Liver (tissue), 3 donors: ENCODE results near the gene CCSAP.

Experiments used
- EGR1 ChIP-seq, 2 donors: IDR thresholded peaks; 2 replicates each; pipeline ENCODE4 v1.6.1; 2016 to 2018; ENCODE audit warnings: antibody characterized with exemption in 2 of 2, low read depth in 2 of 2
- FOXA1 ChIP-seq: IDR thresholded peaks from 2 replicates; pipeline ENCODE4 v1.6.1; 2016; ENCODE audit warnings: antibody characterized with exemption
- GABPA ChIP-seq, 2 donors: IDR thresholded peaks in 1 of 2; conservative IDR thresholded peaks in 1 of 2; 2 replicates each; pipeline ENCODE4 v1.6.1; 2016; ENCODE audit warnings: antibody characterized with exemption in 2 of 2, mild to moderate bottlenecking in 1 of 2, moderate library complexity in 1 of 2
- JUND ChIP-seq, 2 donors: IDR thresholded peaks; 2 replicates each; pipeline ENCODE4 v1.6.1; 2016; ENCODE audit warnings: antibody characterized with exemption in 2 of 2
- RAD21 ChIP-seq, 2 donors: IDR thresholded peaks; 2 replicates each; pipeline ENCODE4 v1.6.1; 2016; ENCODE audit warnings: antibody characterized with exemption in 2 of 2, mild to moderate bottlenecking in 2 of 2
- RXRA ChIP-seq, 2 donors: IDR thresholded peaks; 2 replicates each; pipeline ENCODE4 v1.6.1; 2017 to 2018; ENCODE audit warnings: antibody characterized with exemption in 2 of 2, mild to moderate bottlenecking in 1 of 2
- SP1 ChIP-seq: IDR thresholded peaks from 2 replicates; pipeline ENCODE4 v1.6.1; 2018; ENCODE audit warnings: antibody characterized with exemption, mild to moderate bottlenecking
- TAF1 ChIP-seq: conservative IDR thresholded peaks from 2 replicates; pipeline ENCODE4 v1.6.1; 2016; ENCODE audit warnings: antibody characterized with exemption, mild to moderate bottlenecking
- YY1 ChIP-seq: IDR thresholded peaks from 2 replicates; pipeline ENCODE4 v1.6.1; 2016; ENCODE audit warnings: antibody characterized with exemption, mild to moderate bottlenecking
- TF ChIP-seq, protein P1 (sequence below): fragments of 150-350 bp; IDR thresholded peaks from 2 replicates; pipeline ENCODE4 v1.5.1; 2017; ENCODE audit warnings: improper control_type of control experiment, low read depth, low read length; ENCODE audit not compliant: missing input control
- TF ChIP-seq, protein P2 (sequence below): IDR thresholded peaks from 2 replicates; pipeline ENCODE4 v1.6.1; 2016; ENCODE audit warnings: antibody characterized with exemption
- TF ChIP-seq, protein P3 (sequence below): IDR thresholded peaks from 2 replicates; pipeline ENCODE4 v1.6.1; 2016; ENCODE audit warnings: antibody characterized with exemption
- TF ChIP-seq, protein P4 (sequence below): IDR thresholded peaks from 2 replicates; pipeline ENCODE4 v1.6.1; 2016; ENCODE audit warnings: antibody characterized with exemption, mild to moderate bottlenecking
- donor health status: healthy.
- donor health status: healthy.

DNA sequence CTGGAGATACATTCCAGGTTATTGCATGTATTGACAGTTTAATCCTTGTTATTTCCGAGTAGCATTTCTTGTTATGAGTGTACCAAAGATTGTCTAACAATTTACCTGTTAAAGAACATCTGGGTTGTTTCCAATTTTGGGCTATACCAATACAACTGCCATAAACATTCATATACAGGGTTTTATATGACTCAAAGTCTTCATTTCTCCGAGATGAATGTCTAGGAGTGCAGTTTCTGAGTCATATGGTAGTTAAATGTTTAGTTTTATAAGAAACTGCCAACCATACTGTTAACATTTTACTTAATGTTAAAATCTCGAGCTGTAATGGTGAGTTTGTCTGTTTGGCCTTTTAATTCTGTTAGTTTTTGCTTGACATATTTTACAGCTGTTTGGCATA, 61.9 kb downstream of the CCSAP start:
- TF ChIP-seq RXRA (IDR thresholded peaks at IDR 0.05) (no peak), YY1 (no peak), JUND (IDR thresholded peaks at IDR 0.05) (no peak), RAD21 (IDR thresholded peaks at IDR 0.05) (no peak), GABPA (IDR thresholded peaks at IDR 0.05 in 1 of 2, conservative IDR thresholded peaks at IDR 0.05 in 1 of 2) (no peak), TAF1 (no peak), SP1 (no peak), FOXA1 (no peak), EGR1 (IDR thresholded peaks at IDR 0.05; ENCODE audit: low read depth in 2 of 2) (no peak)
- TF ChIP-seq, protein P1, sequence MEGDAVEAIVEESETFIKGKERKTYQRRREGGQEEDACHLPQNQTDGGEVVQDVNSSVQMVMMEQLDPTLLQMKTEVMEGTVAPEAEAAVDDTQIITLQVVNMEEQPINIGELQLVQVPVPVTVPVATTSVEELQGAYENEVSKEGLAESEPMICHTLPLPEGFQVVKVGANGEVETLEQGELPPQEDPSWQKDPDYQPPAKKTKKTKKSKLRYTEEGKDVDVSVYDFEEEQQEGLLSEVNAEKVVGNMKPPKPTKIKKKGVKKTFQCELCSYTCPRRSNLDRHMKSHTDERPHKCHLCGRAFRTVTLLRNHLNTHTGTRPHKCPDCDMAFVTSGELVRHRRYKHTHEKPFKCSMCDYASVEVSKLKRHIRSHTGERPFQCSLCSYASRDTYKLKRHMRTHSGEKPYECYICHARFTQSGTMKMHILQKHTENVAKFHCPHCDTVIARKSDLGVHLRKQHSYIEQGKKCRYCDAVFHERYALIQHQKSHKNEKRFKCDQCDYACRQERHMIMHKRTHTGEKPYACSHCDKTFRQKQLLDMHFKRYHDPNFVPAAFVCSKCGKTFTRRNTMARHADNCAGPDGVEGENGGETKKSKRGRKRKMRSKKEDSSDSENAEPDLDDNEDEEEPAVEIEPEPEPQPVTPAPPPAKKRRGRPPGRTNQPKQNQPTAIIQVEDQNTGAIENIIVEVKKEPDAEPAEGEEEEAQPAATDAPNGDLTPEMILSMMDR = no peak
- TF ChIP-seq, protein P2, sequence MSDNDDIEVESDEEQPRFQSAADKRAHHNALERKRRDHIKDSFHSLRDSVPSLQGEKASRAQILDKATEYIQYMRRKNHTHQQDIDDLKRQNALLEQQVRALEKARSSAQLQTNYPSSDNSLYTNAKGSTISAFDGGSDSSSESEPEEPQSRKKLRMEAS = no peak
- TF ChIP-seq, protein P3, sequence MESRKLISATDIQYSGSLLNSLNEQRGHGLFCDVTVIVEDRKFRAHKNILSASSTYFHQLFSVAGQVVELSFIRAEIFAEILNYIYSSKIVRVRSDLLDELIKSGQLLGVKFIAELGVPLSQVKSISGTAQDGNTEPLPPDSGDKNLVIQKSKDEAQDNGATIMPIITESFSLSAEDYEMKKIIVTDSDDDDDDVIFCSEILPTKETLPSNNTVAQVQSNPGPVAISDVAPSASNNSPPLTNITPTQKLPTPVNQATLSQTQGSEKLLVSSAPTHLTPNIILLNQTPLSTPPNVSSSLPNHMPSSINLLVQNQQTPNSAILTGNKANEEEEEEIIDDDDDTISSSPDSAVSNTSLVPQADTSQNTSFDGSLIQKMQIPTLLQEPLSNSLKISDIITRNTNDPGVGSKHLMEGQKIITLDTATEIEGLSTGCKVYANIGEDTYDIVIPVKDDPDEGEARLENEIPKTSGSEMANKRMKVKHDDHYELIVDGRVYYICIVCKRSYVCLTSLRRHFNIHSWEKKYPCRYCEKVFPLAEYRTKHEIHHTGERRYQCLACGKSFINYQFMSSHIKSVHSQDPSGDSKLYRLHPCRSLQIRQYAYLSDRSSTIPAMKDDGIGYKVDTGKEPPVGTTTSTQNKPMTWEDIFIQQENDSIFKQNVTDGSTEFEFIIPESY = no peak
- TF ChIP-seq, protein P4, sequence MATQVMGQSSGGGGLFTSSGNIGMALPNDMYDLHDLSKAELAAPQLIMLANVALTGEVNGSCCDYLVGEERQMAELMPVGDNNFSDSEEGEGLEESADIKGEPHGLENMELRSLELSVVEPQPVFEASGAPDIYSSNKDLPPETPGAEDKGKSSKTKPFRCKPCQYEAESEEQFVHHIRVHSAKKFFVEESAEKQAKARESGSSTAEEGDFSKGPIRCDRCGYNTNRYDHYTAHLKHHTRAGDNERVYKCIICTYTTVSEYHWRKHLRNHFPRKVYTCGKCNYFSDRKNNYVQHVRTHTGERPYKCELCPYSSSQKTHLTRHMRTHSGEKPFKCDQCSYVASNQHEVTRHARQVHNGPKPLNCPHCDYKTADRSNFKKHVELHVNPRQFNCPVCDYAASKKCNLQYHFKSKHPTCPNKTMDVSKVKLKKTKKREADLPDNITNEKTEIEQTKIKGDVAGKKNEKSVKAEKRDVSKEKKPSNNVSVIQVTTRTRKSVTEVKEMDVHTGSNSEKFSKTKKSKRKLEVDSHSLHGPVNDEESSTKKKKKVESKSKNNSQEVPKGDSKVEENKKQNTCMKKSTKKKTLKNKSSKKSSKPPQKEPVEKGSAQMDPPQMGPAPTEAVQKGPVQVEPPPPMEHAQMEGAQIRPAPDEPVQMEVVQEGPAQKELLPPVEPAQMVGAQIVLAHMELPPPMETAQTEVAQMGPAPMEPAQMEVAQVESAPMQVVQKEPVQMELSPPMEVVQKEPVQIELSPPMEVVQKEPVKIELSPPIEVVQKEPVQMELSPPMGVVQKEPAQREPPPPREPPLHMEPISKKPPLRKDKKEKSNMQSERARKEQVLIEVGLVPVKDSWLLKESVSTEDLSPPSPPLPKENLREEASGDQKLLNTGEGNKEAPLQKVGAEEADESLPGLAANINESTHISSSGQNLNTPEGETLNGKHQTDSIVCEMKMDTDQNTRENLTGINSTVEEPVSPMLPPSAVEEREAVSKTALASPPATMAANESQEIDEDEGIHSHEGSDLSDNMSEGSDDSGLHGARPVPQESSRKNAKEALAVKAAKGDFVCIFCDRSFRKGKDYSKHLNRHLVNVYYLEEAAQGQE = no peak
